Thoracic aorta (tissue), 2 donors: Measurements from ENCODE around the gene AQR. TPM values are rescaled to one million over a fixed set of nuclear protein-coding genes. Genes with fewer than 3 reads are reported as not detected.

ENCODE experiments used
- ATAC-seq: fragments of 150-250 bp; one replicate; pipeline ENCODE4 v1.8.0; 2017; ENCODE audit warnings: low read depth; ENCODE audit not compliant: insufficient number of reproducible peaks, low FRiP score
- DNase-seq: peaks from one replicate; pipeline ENCODE4 v3.0.0-alpha.2; 2020; ENCODE audit warnings: low spot score
- H3K27ac ChIP-seq, 2 donors: fragments of 200-600 bp; sonication (generic); 1 replicate in 1 of 2; 2 replicates in 1 of 2; pipeline ENCODE4 v1.5.1; 2016; ENCODE audit warnings: mild to moderate bottlenecking in 2 of 2, moderate library complexity in 2 of 2
- H3K27me3 ChIP-seq: fragments of 200-600 bp; sonication (generic); replicated peaks from 2 replicates; pipeline ENCODE4 v1.6.0; 2016; ENCODE audit warnings: mild to moderate bottlenecking; ENCODE audit not compliant: insufficient read depth
- H3K36me3 ChIP-seq: fragments of 200-600 bp; sonication (generic); one replicate; pipeline ENCODE4 v1.5.1; 2016
- H3K4me1 ChIP-seq, 2 donors: fragments of 200-600 bp; sonication (generic); 1 replicate in 1 of 2; 2 replicates in 1 of 2; pipeline versions ENCODE4 v1.5.1 to v1.6.0; 2016; ENCODE audit warnings: low read depth in 2 of 2, mild to moderate bottlenecking in 1 of 2; ENCODE audit not compliant: control insufficient read depth in 1 of 2
- H3K4me3 ChIP-seq: fragments of 200-600 bp; sonication (generic); 2 replicates; pipeline ENCODE4 v1.5.1; 2016; ENCODE audit warnings: mild to moderate bottlenecking
- H3K9me3 ChIP-seq: fragments of 200-600 bp; sonication (generic); 2 replicates; pipeline ENCODE4 v1.5.1; 2016
- CTCF ChIP-seq: fragments of 200-600 bp; sonication (generic); IDR thresholded peaks from one replicate; pipeline ENCODE4 v1.5.1; 2019; ENCODE audit warnings: antibody characterized with exemption
- total RNA-seq, 2 donors: library from RNA; depleted of rRNA; stranded (reverse); fragments of >200 nt; gene quantifications; one replicate each; pipeline versions ENCODE4 v1.1.0 to v1.2.3, GENCODE V29; 2016

The AQR gene
- total RNA-seq, 2 donors from 2014 or later, result 19.6 to 37.0 TPM

- TF ChIP-seq CTCF, result no peak
- no peaks in the 10 kb centered on the region for H3K36me3 ChIP-seq
- H3K27me3 ChIP-seq, result no peaks in the 10 kb centered on the region
- no peak overlapping the region for H3K4me3 ChIP-seq
- no peak for ATAC-seq
- no peaks in the 10 kb centered on the region for H3K9me3 ChIP-seq
- peaks cover 2 to 7% of the 10 kb centered on the region in 2 donors for H3K4me1 ChIP-seq
- no peak overlapping the region for H3K27ac ChIP-seq
- DNase-seq, result no peak
These were observed 23.9 kb upstream of the AQR start for GRCh38 chr15:34993412-34993811.

DNA sequence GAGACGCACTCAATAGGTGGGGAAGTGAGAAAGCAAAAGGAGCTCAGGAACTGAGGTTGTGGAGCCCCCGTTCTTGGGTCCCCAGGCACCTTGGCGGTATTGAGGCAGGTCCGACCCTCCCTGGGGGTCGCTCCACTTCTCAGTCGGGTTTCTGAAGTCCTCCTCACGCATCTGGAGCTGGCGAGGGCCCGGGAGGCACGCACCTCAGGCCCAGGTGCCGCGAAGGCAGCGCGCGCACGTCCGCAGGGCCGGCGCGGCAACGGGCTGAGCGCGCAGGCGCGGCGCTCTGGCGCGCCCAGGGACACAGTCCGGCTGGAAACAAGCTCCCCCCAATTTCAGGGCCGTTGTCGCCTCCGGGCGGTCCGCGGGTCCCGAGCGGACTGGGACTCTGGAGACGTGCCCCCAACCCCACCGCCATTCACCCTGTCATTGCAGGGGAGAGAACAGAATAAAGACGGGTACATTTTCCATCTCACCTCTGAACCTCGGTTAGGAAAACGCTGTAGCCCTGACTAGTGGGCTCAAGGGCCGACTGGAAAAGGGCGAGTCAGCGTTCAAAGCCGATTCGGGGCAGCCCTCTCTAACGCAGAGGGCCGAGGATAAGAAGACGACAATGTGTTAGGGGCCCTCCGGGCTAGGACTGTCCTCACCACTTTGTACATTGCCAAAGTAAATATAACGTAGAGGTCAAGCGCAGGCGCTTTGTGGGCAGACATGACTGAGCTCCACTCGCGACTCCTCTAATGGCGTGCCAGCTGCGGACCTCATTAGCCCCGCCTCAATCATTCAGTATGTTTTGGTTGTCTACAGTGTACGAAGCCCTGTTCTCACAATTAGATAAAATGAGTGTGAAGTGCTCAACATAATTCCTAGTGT is 18.7 kb upstream of the AQR start, which contains the start of gene ZNF770:
TSS of gene ZNF770 (minus strand) at position 261 of the 876 bp plus-strand sequence. CDS start 4,853 bp downstream, outside the sequence.
- ATAC-seq (peak; percentile 74), DNase-seq (no peak)
- peak within 1 kb of the TSS; percentile 99 to 100 for H3K27ac ChIP-seq
- no peaks in the 10 kb centered on the region for H3K27me3 ChIP-seq
- H3K4me1 ChIP-seq, result peaks cover 20 to 38% of the 10 kb centered on the region in 2 donors
- H3K9me3 ChIP-seq, result no peaks in the 10 kb centered on the region
- TF ChIP-seq CTCF, result no peak
- H3K36me3 ChIP-seq, result no peaks in the 10 kb centered on the region
- peak within 1 kb of the TSS; percentile 77 for H3K4me3 ChIP-seq

- no peak for TF ChIP-seq CTCF
- no peak for ATAC-seq
These were observed 18.1 kb upstream of the AQR start for GRCh38 chr15:34987609-34988026.

GRCh38 chr15:34986771-34987480 is 17.4 kb upstream of the AQR start:
- no peak for ATAC-seq

More at GRCh38 chr15:34987609-34988026, 18.1 kb upstream of the AQR start:
- Histone ChIP-seq H3K27me3 (no peaks in the 10 kb centered on the region), H3K36me3 (peaks cover 4% of the 10 kb centered on the region), H3K27ac (peak overlapping the region; percentile 99 to 100), H3K9me3 (no peaks in the 10 kb centered on the region), H3K4me3 (peak overlapping the region; percentile 77), H3K4me1 (peaks cover 20 to 38% of the 10 kb centered on the region in 2 donors)
- DNase-seq, result no peak

More at GRCh38 chr15:34986771-34987480, 17.4 kb upstream of the AQR start:
- Histone ChIP-seq H3K27ac (peak overlapping the region in 1 of 2 donors; percentile 100), H3K27me3 (no peaks in the 10 kb centered on the region), H3K36me3 (peaks cover 8% of the 10 kb centered on the region), H3K4me3 (peak overlapping the region; percentile 77), H3K9me3 (no peaks in the 10 kb centered on the region), H3K4me1 (peaks cover 20 to 38% of the 10 kb centered on the region in 2 donors)
- TF ChIP-seq CTCF, result no peak
- DNase-seq, result no peak
